HepG2 (cell line): Measurements from ENCODE around the gene GBP6. TPM values are rescaled to one million over a fixed set of nuclear protein-coding genes. Genes with fewer than 3 reads are reported as not detected.

Experiments
- ADNP ChIP-seq: sonication (generic); formaldehyde crosslinking; IDR thresholded peaks from 2 replicates; pipeline ENCODE4 v1.4.0; 2020; ENCODE audit warnings: missing genetic modification reagents
- AFF4 ChIP-seq: sonication (generic); formaldehyde crosslinking; IDR thresholded peaks from 2 replicates; pipeline ENCODE4 v1.4.0; 2020; ENCODE audit warnings: missing genetic modification reagents
- BCL6 ChIP-seq: IDR thresholded peaks from 2 replicates; pipeline ENCODE4 v1.6.1; 2016; ENCODE audit warnings: missing genetic modification reagents, missing compliant biosample characterization
- FOXK1 ChIP-seq: sonication (generic); formaldehyde crosslinking; IDR thresholded peaks from 2 replicates; pipeline ENCODE4 v1.4.0; 2020; ENCODE audit warnings: low read depth, missing genetic modification reagents, borderline replicate concordance
- HES4 ChIP-seq: sonication (generic); formaldehyde crosslinking; IDR thresholded peaks from 2 replicates; pipeline ENCODE4 v1.9.0; 2021; ENCODE audit warnings: mild to moderate bottlenecking, missing genetic modification reagents, borderline replicate concordance
- HNRNPL ChIP-seq: fragments of 200-400 bp; formaldehyde crosslinking; IDR thresholded peaks from 2 replicates; pipeline ENCODE4 v1.6.1; 2017; ENCODE audit warnings: mild to moderate bottlenecking, low read depth, low read length
- KLF16 ChIP-seq, 2 experiments: sonication (generic) in 1 of 2; formaldehyde crosslinking in 1 of 2; IDR thresholded peaks; 2 replicates each; pipeline versions ENCODE4 v1.6.1 to v1.8.0; 2016 to 2023; ENCODE audit warnings: missing genetic modification reagents in 2 of 2, missing compliant biosample characterization in 1 of 2
- MAF1 ChIP-seq: sonication (generic); formaldehyde crosslinking; IDR thresholded peaks from 2 replicates; pipeline ENCODE4 v1.5.0; 2020; ENCODE audit warnings: missing genetic modification reagents, borderline replicate concordance
- RAD51 ChIP-seq: fragments of 450-650 bp; IDR thresholded peaks from 2 replicates; pipeline ENCODE4 v1.6.1; 2016; ENCODE audit warnings: borderline replicate concordance
- SOX5 ChIP-seq: IDR thresholded peaks from 2 replicates; pipeline ENCODE4 v1.6.1; 2016; ENCODE audit warnings: borderline replicate concordance
- TEAD3 ChIP-seq: optimal IDR thresholded peaks from 2 replicates; pipeline ENCODE3; 2016; ENCODE audit warnings: borderline replicate concordance
- YEATS2 ChIP-seq: sonication (generic); formaldehyde crosslinking; IDR thresholded peaks from 2 replicates; pipeline ENCODE4 v1.4.0; 2020; ENCODE audit warnings: missing genetic modification reagents, borderline replicate concordance
- ZNF142 ChIP-seq: sonication (generic); formaldehyde crosslinking; IDR thresholded peaks from 2 replicates; pipeline ENCODE4 v1.4.0; 2020; ENCODE audit warnings: missing genetic modification reagents
- ZNF691 ChIP-seq: sonication (generic); formaldehyde crosslinking; IDR thresholded peaks from 2 replicates; pipeline ENCODE4 v1.4.0; 2020; ENCODE audit warnings: missing genetic modification reagents, low read depth, mild to moderate bottlenecking, borderline replicate concordance
- ZNF7 ChIP-seq: IDR thresholded peaks from 2 replicates; pipeline ENCODE4 v1.6.1; 2016; ENCODE audit warnings: missing biosample characterization, missing genetic modification reagents
- ZUFSP ChIP-seq: sonication (generic); formaldehyde crosslinking; IDR thresholded peaks from 2 replicates; pipeline ENCODE4 v1.9.0; 2021; ENCODE audit warnings: missing genetic modification reagents, mild to moderate bottlenecking, borderline replicate concordance
- polyA plus RNA-seq, 8 experiments: library from polyadenylated mRNA; depleted of rRNA in 3 of 8; stranded (reverse) in 7 of 8; unstranded in 1 of 8; fragments of >200 nt; fragmentation: Illumina TruSeq in 4 of 8; extraction: Trizol in 4 of 8; gene quantifications; 2 replicates each; pipeline versions ENCODE4 v1.2.1 to v1.2.3, GENCODE V29; 2011 to 2016; ENCODE audit warnings: low read depth in 4 of 8, missing spikeins in 1 of 8, mixed read lengths in 1 of 8; ENCODE audit not compliant: insufficient read depth in 1 of 8
- total RNA-seq, 5 experiments: library from RNA; depleted of rRNA; stranded (reverse); fragments of >200 nt; fragmentation: Illumina TruSeq; extraction: Trizol; gene quantifications; 2 replicates each; pipeline ENCODE4 v1.2.3, GENCODE V29; 2016; ENCODE audit warnings: low read depth in 1 of 5
- TF ChIP-seq, protein P1 (sequence below): sonication (generic); formaldehyde crosslinking; IDR thresholded peaks from 2 replicates; pipeline ENCODE4 v1.8.0; 2022; ENCODE audit warnings: missing genetic modification reagents, low read depth, mild to moderate bottlenecking, borderline replicate concordance

Gene GBP6
- total and polyA plus RNA-seq, 2 of the 13 experiments (the other 11 are each of a cell fraction or from before 2014, with no cell fraction given), result not detected

GRCh38 chr1:89356658-89357400, 7.0 kb upstream of the GBP6 start (continued):
- no peak for TF ChIP-seq ZNF142 (CRISPR knock-in tag)
- TF ChIP-seq TEAD3 (CRISPR knock-in tag), result peak; percentile 56
- no peak for TF ChIP-seq HES4
- TF ChIP-seq SOX5 (CRISPR knock-in tag), result peak; percentile 68
- TF ChIP-seq, protein P1, sequence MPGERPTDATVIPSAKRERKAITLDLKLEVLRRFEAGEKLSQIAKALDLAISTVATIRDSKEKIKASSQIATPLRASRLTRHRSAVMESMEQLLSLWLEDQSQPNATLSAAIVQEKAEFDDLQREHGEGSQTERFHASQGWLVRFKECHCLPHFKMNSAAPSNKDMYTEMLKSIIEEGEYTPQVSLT, result no peak
- TF ChIP-seq AFF4 (CRISPR knock-in tag), result no peak
- TF ChIP-seq ZNF7 (CRISPR knock-in tag), result no peak
- no peak for TF ChIP-seq HNRNPL
- TF ChIP-seq ZUFSP (CRISPR knock-in tag), result no peak
- no peak for TF ChIP-seq ADNP
- TF ChIP-seq RAD51, result no peak
- TF ChIP-seq ZNF691 (CRISPR knock-in tag), result no peak
- TF ChIP-seq YEATS2 (CRISPR knock-in tag), result no peak
- TF ChIP-seq FOXK1, result no peak
- no peak for TF ChIP-seq KLF16 (CRISPR knock-in tag; IDR thresholded peaks at IDR 0.05)
- TF ChIP-seq BCL6, result peak; percentile 99
- no peak for TF ChIP-seq MAF1 (CRISPR knock-in tag)
